ENCODE data around the gene PGA4. TPM values are rescaled to one million over a fixed set of nuclear protein-coding genes. Genes with fewer than 3 reads are reported as not detected.

The PGA4 gene
- polyA plus RNA-seq, 3 donors, result 1.5 to 33.5 (median 7.0) TPM

GRCh38 chr11:61254403-61255025, 32.4 kb downstream of the PGA4 start:
- H3K4me3 ChIP-seq (replicated peaks in 1 of 3; ENCODE audit: low read depth in 2 of 3, low read length in 3 of 3), result no peak overlapping the region

More at GRCh38 chr11:61254403-61255025, 32.4 kb downstream of the PGA4 start:
- TF ChIP-seq CTCF (IDR thresholded peaks at IDR 0.05), result peak; percentile 93
- H2AFZ ChIP-seq (ENCODE audit: insufficient read depth, low read depth, low read length, poor library complexity, severe bottlenecking), result peak overlapping the region; percentile 43
- no peaks in the 10 kb centered on the region for H3K36me3 ChIP-seq (replicated peaks in 1 of 2; ENCODE audit: control insufficient read depth in 1 of 2, insufficient read depth in 2 of 2, low read length in 2 of 2)
- H3K4me1 ChIP-seq (ENCODE audit: control insufficient read depth in 1 of 2, insufficient read depth in 2 of 2, low read length in 2 of 2), result peaks cover 21 to 23% of the 10 kb centered on the region in 2 donors
- no peaks in the 10 kb centered on the region for H4K20me1 ChIP-seq (ENCODE audit: insufficient read depth, low read length)
- Mint-ChIP-seq H3K4me3 (no peak overlapping the region), H3K27me3 (ENCODE audit: low read depth in 3 of 3) (peaks cover 0 to 6% (median 5%) of the 10 kb centered on the region in 3 donors), H3K27ac (no peak overlapping the region), H3K9me3 (no peaks in the 10 kb centered on the region), H3K36me3 (no peaks in the 10 kb centered on the region), H3K4me1 (peaks cover 21% of the 10 kb centered on the region)
- peak; percentile 59 to 69 (median 64) for DNase-seq
- 60% methylated on average over 10 of the region's 12 CpGs for WGBS (ENCODE audit: insufficient coverage)
- H3K79me2 ChIP-seq (ENCODE audit: insufficient read depth, low read length), result no peaks in the 10 kb centered on the region
- no peak overlapping the region for H3K4me2 ChIP-seq (replicated peaks; ENCODE audit: extremely low read depth, low read length, poor library complexity, severe bottlenecking)
- intact Hi-C loops (cut with micrococcal nuclease), result no loop called here
- H3K27ac ChIP-seq (ENCODE audit: low read depth in 1 of 2, low read length in 2 of 2), result no peak overlapping the region
- no peaks in the 10 kb centered on the region for H3K9me3 ChIP-seq (replicated peaks in 1 of 2; ENCODE audit: control insufficient read depth in 1 of 2, insufficient read depth in 1 of 2, low read length in 2 of 2)
- no peak overlapping the region for H3K9ac ChIP-seq (ENCODE audit: insufficient read depth, low read length, poor library complexity, severe bottlenecking)
- no peaks in the 10 kb centered on the region for H3K27me3 ChIP-seq (ENCODE audit: control insufficient read depth in 2 of 2, insufficient read depth in 2 of 2, low read length in 2 of 2)

All from CD14-positive monocyte (primary cell).